Caki2 (cell line): Measurements from ENCODE around the gene CPT1A. TPM values are rescaled to one million over a fixed set of nuclear protein-coding genes. Genes with fewer than 3 reads are reported as not detected.
A peak's percentile ranks its signal among the peaks of the same experiment; 100 is the strongest.

Experiments
- DNase-seq: peaks from one replicate; pipeline ENCODE4 v3.0.0-alpha.2; 2015; ENCODE audit warnings: low read depth
- in situ Hi-C: cut with HindIII; loops from 2 replicates; pipeline ENCODE4 v1.10.0; 2016; ENCODE audit warnings: low sequenced_read_pairs, low pct_unique_long_range_greater_than_20kb, mixed read lengths
- total RNA-seq: library from RNA; depleted of rRNA; stranded (reverse); fragments of >200 nt; shearing (Covaris generic); gene quantifications from 2 replicates; pipeline ENCODE4 v1.2.3, GENCODE V29; 2014; ENCODE audit warnings: low replicate concordance

CPT1A gene
- total RNA-seq, 1 experiment from 2014 or later = 30.4 TPM

DNA sequence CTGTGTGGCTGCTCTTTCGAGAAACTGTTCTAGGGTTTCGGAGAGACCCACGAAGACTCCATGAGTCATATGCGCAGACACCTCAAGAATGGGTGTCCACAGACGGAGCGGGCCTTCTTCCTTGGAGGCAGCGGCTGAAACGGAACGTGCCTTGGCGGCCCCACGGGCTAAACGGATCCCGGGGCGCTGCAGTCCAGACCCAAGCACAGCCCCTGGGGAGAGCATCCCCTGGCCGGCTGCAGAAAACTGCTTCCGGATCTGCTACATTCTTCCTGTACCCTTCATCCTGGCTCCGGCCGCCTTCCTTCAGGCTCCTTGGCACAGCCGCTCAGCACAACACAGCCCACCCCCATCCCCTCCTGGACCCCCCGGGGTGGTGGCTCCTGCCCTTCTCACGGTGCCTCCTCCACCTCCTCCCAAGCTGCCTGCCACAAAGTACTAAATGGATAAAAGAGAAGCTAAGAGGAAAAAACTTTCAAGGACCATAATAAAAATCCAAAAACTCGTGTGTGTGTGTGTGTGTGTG lies 25.4 kb downstream of the CPT1A start:
- DNase-seq = no peak
- in situ Hi-C loops = no loop called here

DNA sequence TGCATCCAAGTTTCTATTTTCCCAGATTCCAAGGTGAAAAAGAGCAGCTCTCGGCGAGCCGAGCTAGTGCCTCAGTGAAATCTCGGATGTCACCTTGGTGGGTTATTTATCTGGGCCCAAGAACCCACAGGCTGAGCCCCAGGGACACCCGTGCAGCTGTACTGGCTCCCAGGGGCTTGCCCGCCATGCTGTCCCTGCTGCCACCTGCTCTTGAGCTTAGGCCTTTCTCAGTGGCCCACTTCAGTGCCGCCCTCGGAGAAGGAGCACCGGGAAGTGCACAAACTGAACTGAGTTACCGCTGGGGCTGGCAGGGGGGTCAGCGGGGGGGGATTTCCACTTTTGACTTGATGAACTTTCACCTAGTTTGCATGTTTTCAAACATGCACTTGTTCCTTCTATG lies 27.9 kb downstream of the CPT1A start:
- DNase-seq = no peak
- in situ Hi-C loops = no loop called here

DNA sequence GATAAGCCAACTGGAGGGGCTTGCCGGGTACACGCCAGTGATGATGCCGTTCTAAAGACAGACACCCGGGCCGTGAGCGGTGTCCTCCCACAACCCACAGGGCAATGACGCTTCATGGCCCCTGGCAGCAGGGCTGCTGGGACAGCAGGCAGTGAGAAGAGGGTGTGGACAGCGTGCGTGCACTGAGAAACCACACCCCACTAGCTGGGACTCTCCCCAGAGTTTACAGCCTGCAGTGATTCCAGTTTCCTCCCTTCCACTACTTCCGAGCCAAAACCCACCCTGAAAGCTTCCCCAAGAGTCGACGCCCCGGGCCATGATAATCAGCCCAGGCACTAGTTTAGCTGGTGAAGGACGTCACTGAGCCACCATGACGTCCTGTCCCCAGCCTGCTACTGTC lies 29.2 kb downstream of the CPT1A start:
- in situ Hi-C loops = no loop called here
- DNase-seq = no peak

DNA sequence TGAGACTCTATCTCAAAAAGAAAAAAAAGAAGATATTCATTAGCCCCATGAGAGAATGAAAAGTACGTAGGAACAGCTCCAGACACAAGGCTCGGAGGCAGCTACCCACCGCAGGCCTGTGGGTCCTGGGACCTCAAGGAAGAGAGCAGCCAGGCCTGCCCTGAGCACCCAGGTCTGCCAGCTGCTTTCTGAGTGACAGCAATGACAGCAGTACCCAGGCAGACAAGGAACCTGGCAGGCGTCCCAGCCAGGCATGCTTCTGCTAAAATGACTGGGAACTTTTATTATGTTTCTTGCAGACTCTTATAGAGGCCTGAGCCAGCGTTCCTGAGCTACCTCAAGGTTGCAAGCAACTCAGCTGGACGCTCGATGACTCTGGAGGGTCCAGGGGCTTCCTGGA lies 31.6 kb downstream of the CPT1A start:
- in situ Hi-C loops = no loop called here
- DNase-seq = no peak

DNA sequence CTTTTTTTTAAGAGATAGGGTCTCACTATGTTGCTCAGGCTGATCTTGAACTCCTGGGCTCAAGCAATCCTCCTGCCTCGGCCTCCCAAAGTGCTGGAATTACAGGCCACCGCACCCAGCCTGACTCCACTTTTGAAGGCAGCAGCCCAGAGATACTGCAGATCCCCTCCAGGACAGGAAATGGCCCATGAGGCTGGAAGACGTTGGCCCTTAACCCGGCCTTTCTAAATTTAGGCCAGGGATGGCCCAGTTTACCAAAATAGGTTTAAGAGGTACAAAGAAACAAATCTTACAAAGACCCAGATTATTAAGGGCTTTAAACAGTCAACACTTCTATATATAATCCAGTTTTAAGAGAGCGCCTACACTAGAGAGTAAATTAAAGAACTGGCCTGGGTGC lies 32.2 kb downstream of the CPT1A start:
- in situ Hi-C loops = no loop called here
- DNase-seq = no peak

DNA sequence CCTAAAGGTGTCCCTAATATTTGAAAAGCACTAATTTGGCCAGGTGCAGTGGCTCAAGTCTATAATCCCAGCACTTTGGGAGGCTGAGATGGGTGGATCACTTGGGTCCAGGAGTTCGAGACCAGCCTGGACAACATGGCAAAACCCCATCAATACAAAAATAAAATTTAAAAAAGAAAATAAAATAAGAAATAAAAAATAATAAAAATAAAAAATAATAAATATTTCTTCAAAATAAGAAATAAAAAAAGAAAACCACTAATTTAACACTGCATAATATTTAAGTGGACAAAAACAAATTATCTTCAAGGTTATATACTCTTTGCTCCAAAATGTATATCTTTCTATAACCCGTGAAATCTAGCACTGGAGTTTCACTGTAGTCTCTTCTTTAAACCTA lies 32.9 kb downstream of the CPT1A start:
- in situ Hi-C loops = no loop called here

DNA sequence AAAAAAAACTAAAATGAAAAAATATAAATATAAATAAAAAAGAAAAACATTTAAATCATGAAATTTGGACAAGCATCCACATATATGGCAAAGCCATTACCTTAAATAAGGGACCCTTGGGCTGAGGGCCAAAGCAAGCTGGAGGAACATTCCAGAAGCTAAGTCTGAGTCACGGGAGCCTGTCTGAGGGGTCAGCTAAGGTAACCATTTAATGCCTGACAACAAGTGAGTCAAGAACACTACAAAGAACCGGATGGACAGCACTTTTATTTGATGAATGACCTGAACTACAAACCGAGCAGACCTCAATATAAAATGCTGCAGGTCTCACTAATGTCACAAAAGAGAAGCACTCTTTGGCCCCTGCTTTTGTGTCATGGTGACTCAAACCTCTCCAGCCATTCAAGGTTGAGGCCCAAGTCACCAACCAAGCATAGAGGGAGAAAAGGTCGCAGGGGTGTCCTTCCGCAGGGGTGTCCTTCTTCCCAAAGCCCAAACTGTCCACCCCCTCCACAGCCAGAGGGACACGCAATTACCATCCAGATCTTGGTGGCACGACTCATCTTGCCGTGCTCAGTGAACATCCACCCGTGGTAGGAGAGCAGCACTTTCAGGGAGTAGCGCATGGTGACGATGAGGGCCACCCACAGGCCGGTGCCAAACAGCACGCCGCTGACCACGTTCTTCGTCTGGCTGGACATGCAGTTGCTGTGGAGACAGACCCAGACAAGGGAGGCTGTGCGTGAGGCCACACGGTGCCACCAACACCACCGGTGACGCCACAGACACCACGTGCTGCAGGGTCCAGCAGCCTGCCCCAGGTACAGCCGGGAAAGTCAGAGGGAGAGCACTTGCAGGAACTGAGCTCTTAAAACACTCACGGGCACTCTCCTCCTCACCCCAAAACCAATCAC lies 34.5 kb downstream of the CPT1A start:
- DNase-seq = no peak
- in situ Hi-C loops = no loop called here

More for the DNA sequence above, 32.9 kb downstream of the CPT1A start:
- no peak for DNase-seq

DNA sequence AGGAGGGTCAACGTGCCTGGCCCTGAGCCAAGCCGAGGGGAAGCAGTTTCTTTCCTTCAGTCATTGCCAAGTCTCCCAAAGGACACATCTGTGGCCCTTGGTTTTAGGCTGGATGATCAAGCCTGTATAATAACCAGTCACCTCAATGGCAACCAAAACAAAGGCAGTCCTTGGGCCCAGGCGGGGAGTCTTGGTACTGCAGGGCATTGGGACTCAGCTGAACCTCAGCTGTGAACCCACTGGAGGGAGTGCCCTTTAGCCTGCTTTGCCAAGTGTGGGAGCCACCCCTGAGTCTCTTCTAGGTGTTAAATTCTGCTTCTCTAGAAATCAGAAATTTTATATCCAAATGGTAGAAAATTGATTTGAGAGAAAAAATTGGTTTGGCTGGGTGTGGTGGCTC lies 36.9 kb downstream of the CPT1A start:
- in situ Hi-C loops = no loop called here
- no peak for DNase-seq

DNA sequence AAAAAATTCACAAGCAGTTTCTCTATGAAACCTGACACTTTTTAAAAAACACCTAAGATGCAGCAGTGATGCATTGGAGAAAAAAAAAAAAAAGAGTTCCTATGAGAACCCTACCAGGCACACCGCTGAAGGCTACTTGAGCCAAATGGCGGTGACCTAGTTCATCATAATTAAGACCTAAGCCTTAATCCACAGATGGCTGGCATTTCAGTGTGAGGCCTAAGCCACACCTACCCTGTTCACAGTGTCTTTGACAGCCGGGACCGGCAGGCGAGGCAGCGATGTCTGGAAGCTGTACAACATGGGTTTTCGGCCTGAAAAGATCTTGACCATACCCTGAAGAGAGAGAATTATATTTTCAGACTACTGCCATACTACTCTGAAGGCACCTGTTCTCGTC lies 38.0 kb downstream of the CPT1A start:
- no peak for DNase-seq
- in situ Hi-C loops = no loop called here

DNA sequence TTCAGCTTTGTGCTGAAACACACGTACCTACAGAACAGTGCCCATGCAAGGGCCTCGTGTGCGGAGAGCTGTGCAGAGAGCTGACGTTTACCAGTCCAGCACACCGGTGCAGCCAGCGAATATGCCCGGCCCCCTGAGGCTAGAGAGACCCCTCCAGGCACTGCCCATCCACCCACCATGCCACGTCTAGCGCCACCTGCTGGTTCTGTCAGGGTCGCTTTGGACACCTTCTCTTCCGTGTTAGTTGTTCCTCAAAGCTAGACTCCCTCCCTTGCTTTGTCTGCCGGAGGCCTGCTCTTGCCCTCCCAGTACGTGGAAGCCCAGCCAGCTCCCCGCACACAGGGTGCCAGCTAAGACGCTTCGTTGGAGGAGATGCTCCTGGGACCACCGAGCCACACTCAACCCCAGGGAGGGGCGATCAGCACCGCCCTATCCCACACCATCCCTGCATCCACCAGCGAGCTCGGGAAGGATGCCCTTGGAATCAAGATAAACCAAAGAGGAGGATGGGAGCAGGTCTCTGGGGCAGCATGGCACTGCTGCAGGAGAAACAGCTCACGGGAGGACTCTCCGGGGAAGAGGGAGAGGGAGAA lies 43.4 kb downstream of the CPT1A start:
- DNase-seq = no peak
- in situ Hi-C loops = no loop called here

DNA sequence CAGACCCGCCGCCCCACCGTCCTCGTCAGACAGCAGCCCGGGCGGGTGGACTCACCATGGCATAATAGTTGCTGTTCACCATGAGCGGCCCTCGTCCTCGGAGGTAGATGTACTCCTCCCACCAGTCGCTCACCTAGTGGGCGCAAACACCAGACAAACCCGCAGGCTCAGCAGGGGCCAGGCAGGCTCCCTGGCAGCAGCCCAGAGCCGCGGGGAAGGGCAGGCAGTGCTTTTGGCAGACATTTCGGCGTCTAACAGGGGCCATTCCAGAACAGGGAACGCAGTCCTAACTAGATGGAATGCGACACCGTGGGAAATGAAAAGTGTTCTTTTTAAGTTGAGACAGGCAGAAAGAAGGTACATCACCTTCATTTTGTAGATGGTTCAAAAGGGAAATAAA lies 44.9 kb downstream of the CPT1A start:
- in situ Hi-C loops = no loop called here
- no peak for DNase-seq

DNA sequence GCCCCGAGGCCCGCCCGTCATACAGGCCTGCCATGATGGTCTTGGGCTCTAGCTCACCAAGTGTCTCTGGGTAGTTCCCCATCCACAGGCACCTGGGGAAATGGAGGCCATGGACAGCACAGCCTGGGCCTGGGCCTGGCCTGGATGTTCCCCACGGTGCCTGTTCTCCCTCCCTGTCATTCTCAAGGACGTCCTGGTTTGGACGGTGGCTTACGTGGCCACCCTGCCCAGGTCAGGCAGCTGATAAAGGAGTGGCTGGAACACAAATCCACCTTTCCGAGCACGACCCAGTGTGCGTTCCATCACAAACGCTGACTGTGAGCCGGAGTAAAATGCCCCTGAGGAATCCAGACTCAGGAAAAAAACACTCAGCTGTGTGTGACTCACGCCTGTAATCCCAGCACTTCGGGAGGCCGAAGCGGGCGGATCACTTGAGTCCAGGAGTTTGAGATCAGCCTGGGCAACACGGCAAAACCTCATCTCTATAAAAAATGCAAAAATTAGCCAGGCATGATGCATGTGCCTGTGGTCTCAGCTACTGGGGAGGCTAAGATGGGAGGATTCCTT lies 49.2 kb downstream of the CPT1A start:
- DNase-seq = no peak
- in situ Hi-C loops = no loop called here

DNA sequence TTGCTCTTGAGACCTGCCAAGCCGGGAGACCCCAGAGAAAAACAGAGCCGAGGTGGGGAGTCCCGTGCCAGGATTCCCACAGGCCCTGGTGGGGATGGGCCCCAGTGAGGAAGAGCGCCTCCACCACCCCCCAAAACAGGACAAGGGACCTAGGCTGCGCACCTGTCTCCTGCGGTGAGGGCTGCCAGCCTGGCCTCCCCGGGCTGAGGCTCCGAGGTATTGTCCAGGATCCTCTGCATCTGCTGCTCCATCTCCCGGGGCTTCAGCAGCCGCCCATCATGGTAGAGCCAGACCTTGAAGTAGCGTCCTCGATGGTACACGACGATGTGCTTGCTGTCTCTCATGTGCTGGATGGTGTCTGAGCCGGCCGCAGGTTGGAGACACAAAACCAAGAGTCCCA lies 57.1 kb downstream of the CPT1A start:
- in situ Hi-C loops = no loop called here
- DNase-seq = no peak

DNA sequence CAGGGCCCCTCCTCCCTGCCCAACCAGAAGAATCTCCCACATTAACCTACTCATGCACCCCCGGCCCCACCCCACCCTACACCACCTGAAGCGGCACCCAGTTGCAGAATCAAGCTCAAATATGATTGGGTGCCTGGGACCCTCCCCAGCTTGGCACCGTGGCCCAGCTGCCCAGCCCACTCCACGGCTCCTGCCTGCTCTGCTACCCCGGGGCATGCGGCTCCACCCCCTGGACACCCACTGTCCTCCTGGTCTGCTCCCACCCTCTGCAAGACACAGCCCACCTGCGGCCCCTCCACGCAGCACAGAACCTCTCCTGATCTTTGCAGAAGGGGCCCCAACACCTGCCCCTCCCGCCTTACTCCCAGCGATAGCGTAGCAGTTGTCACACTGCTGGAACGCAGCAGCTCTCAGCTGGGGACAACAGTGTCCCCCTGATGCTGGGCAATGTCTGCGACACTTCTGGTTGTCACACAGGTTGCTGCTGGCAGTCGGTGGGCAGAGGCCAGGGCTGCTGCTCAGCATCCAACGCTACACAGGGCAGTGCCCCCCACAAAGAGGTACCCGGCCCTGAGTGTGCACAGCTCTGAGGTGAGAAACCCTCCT lies 58.4 kb downstream of the CPT1A start:
- in situ Hi-C loops = no loop called here
- no peak for DNase-seq

DNA sequence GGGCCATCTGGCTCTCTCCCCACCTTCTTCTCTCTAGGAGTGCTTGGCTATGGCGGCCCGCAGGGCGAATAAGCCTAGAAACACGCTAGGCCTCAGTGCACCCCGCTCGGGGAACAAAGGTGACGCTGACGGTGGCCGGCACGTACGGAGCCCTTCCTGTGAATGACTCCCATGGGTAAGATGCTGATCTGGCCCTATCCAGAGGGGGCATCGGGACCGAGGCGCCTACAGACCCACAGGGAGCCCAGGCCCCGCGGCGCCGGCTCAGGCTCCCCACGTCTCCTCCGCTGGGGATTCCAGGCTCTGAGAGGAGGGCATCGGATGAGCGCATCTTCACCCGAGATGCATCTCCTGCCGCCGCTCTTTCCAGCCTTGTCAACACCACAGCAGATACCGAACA lies 59.0 kb downstream of the CPT1A start:
- in situ Hi-C loops = no loop called here
- DNase-seq = no peak

DNA sequence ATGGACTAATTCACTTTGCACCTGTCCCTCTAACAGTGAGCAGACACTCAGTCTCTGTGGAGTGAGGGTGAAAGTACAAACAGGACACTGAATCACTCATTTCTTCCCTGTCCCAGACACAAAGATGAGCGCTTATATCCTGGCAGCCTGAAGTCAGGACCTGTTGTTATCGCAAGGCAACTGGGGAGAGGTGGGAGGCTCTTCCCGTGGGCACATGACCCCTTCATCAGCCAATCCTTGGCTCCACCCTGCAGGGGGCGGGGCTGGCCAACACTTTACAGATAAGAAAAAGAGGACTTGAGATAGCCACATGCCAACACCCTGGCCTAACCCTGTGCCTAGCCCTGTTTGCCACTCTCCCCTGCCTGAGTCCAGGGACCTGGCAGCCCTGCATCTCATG lies 60.9 kb downstream of the CPT1A start:
- in situ Hi-C loops = no loop called here
- DNase-seq = peak; percentile 19

DNA sequence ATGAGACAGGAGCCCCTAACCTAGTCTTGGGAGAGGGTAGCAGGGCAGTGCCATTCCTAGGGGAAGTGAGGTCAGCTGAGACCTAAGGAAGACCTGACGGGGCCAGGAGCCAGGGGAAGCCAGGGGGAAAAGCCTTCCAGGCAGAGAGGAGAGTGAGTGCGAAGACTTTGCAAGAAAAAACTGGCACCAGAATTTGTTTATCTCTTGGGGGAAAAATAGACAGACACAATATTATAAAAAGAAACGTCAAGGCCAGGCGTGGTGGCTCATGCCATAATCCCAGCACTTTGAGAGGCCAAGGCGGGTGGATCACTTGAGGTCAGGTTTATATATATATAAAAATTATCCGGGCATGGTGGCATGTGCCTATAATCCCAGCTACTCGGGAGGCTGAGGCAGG lies 63.5 kb downstream of the CPT1A start:
- in situ Hi-C loops = no loop called here
- no peak for DNase-seq

DNA sequence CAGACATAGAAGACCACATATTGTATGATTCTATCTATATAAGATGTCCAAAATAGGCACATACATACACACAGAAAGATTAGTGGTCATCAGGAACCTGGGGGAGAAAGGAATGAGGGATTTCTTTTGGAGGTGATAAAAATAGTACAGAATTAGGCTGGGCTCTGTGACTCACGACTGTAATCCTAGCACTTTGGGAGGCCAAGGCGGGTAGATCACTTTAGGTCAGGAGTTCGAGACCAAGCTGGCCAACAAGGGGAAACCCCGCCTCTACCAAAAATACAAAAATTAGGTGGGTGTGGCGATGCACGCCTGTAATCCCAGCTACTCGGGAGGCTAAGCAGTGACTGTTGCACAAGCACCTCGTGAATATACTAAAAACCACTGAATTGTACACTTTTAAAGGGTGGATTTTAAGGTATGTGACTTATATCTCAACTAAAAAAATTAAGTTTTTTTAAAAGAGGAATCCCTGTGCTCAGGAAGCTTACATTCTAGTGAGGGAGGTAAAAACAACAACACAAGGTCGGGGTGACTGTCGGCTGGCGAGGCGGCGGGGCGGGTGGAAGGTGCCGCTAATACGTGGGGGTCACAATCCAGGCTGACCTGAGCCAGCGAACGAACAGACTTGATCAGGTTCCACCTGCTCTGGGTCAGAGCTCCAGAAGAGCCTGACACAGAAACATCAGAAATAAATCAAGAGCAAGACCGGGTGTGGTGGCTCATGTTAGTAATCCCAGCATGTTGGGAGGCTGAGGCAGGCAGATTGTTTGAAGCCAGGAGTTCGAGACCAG lies 65.1 kb downstream of the CPT1A start:
- in situ Hi-C loops = no loop called here
- no peak for DNase-seq
